ENCODE data around the gene AFAP1. TPM values are rescaled to one million over a fixed set of nuclear protein-coding genes. Genes with fewer than 3 reads are reported as not detected.

AFAP1 gene
- total and polyA plus RNA-seq, 2 of the 8 experiments (the other 6 are each of a cell fraction or from before 2014, with no cell fraction given): 3.6 to 18.2 TPM

DNA sequence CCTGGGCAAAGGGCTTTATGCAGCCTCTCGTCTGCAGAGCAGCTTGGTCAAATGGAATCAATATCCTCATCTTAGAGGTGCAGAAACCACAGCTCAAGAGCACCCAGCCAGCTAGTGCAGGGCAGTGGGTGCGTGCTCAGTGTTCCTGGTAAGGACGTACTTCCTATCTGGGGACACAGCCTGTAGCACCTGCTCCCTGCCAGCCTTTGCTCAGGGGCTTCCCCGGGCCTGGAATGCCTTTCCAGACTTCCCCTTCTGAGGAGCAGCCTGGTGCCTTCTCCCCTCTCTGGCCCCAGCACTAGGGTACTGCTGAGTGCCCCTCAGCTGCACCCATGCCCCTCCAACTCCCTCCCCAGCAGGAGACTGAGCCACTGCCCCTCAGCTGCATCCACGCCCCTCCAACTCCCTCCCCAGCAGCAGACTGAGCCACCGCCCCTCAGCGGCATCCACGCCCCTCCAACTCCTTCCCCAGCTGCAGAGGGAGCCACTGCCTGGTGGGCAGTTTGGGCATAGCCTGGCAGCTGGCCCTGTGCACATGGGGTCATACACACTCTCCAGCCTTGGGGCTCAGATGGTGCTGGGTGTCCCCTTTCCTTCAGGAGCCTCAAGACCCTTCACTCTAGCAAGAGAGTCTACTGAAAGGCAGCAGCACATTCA is 42.2 kb upstream of the AFAP1 start:
- CTCF ChIA-PET (ENCODE audit: partially characterized antibody): interaction anchor here (1.0 to 2.1 kb wide), 8 partner anchors 24 to 179 kb away, joined by 3 to 8 read pairs (median 4); no protein-coding TSS in a partner anchor
- TF ChIP-seq SP2 (IDR thresholded peaks at IDR 0.05; ENCODE audit: low read length) (no peak), NANOG (IDR thresholded peaks at IDR 0.05; ENCODE audit: insufficient read depth, low read depth, low read length, poor library complexity, severe bottlenecking) (no peak), RNF2 (IDR thresholded peaks at IDR 0.05; ENCODE audit: borderline replicate concordance, low read depth, low read length, missing control alignments, poor library complexity, severe bottlenecking) (no peak), POLR2A (IDR thresholded peaks at IDR 0.05; ENCODE audit: control extremely low read depth in 1 of 2, low read depth in 2 of 2, low read length in 2 of 2) (no peak), SRF (IDR thresholded peaks at IDR 0.05; ENCODE audit: low read depth, low read length) (no peak), BCL11A (IDR thresholded peaks at IDR 0.05; ENCODE audit: low read depth in 2 of 2, low read length in 2 of 2) (no peak), CBX8 (IDR thresholded peaks at IDR 0.05; ENCODE audit: borderline replicate concordance, low read depth, low read length) (no peak), SIRT6 (IDR thresholded peaks at IDR 0.05; ENCODE audit: low read length) (no peak), JUND (IDR thresholded peaks at IDR 0.05; ENCODE audit: low read length) (no peak)
- TF ChIP-seq, protein P1, sequence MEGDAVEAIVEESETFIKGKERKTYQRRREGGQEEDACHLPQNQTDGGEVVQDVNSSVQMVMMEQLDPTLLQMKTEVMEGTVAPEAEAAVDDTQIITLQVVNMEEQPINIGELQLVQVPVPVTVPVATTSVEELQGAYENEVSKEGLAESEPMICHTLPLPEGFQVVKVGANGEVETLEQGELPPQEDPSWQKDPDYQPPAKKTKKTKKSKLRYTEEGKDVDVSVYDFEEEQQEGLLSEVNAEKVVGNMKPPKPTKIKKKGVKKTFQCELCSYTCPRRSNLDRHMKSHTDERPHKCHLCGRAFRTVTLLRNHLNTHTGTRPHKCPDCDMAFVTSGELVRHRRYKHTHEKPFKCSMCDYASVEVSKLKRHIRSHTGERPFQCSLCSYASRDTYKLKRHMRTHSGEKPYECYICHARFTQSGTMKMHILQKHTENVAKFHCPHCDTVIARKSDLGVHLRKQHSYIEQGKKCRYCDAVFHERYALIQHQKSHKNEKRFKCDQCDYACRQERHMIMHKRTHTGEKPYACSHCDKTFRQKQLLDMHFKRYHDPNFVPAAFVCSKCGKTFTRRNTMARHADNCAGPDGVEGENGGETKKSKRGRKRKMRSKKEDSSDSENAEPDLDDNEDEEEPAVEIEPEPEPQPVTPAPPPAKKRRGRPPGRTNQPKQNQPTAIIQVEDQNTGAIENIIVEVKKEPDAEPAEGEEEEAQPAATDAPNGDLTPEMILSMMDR (IDR thresholded peaks at IDR 0.05; ENCODE audit: control extremely low read depth in 1 of 3, insufficient read depth in 1 of 3, low read depth in 1 of 3, low read length in 3 of 3): no peak

More for the DNA sequence above, 42.2 kb upstream of the AFAP1 start:
- H3K23ac ChIP-seq (ENCODE audit: insufficient read length): no peak overlapping the region
- H3K27ac ChIP-seq (ENCODE audit: low read depth, low read length): no peak overlapping the region; the same call in 1 of the 2 replicates
- H3K18ac ChIP-seq (ENCODE audit: extremely low read depth, low read length): no peak overlapping the region
- peak overlapping the region; percentile 14 for H4K91ac ChIP-seq (replicated peaks; ENCODE audit: insufficient read length, low read length)
- no peak for DNase-seq (ENCODE audit: low read depth in 1 of 2, low spot score in 2 of 2)
- POLR2A ChIA-PET (ENCODE audit: partially characterized antibody): no interaction called here
- H3K9ac ChIP-seq (replicated peaks in 1 of 4; ENCODE audit: extremely low read depth in 1 of 4, low read depth in 3 of 4, low read length in 3 of 4): 0 out of 7 replicates have a peak overlapping the region, but pooled peaks of 1 of the 4 experiments have one; percentile 6
- peaks cover 3 to 22% (median 17%) of the 10 kb centered on the region in 4 experiments for H3K4me1 ChIP-seq (replicated peaks in 1 of 4; ENCODE audit: control insufficient read depth in 3 of 4, insufficient read depth in 4 of 4, low read length in 3 of 4)
- H3K14ac ChIP-seq (ENCODE audit: insufficient read length): no peak overlapping the region
- peak overlapping the region; percentile 67; the same call in 1 of the 2 replicates for H2BK15ac ChIP-seq (ENCODE audit: low read length)
- H3K4me3 ChIP-seq (ENCODE audit: extremely low read depth in 1 of 4, insufficient read depth in 2 of 4, low read depth in 3 of 4, low read length in 4 of 4): no peak overlapping the region
- H4K5ac ChIP-seq (ENCODE audit: insufficient read length, low read depth, low read length): no peak overlapping the region
- H4K20me1 ChIP-seq (replicated peaks in 1 of 2; ENCODE audit: control insufficient read depth in 1 of 2, insufficient read depth in 2 of 2, low read length in 2 of 2): no peaks in the 10 kb centered on the region
- no peak overlapping the region; the same call in 1 of the 2 replicates for H2BK12ac ChIP-seq (ENCODE audit: low read depth, low read length)
- no peak overlapping the region for H3K4me2 ChIP-seq (ENCODE audit: insufficient read depth in 1 of 2, low read depth in 2 of 2, low read length in 2 of 2)
- H2AFZ ChIP-seq (ENCODE audit: low read length): no peak overlapping the region
- H3K79me1 ChIP-seq (ENCODE audit: low read depth, low read length): no peaks in the 10 kb centered on the region
- H3K56ac ChIP-seq (replicated peaks; ENCODE audit: insufficient read length, low read depth, low read length): no peak overlapping the region
- H3K4ac ChIP-seq (replicated peaks; ENCODE audit: insufficient read length, low read depth, low read length): no peak overlapping the region
- 0 out of 2 replicates have a peak overlapping the region, but pooled peaks have one; percentile 14 for H4K8ac ChIP-seq (ENCODE audit: extremely low read depth, insufficient read depth, low read length)
- H2AK5ac ChIP-seq (ENCODE audit: low read depth, low read length): no peak overlapping the region
- no peak for FAIRE-seq
- no peaks in the 10 kb centered on the region for H3K9me3 ChIP-seq (ENCODE audit: insufficient read depth in 2 of 2, low read depth in 1 of 2, low read length in 1 of 2)
- no peaks in the 10 kb centered on the region for H3K36me3 ChIP-seq (ENCODE audit: control insufficient read depth in 2 of 4, insufficient read depth in 4 of 4, low read length in 3 of 4)
- H3K27me3 ChIP-seq (replicated peaks in 1 of 4; ENCODE audit: control insufficient read depth in 3 of 4, extremely low read depth in 1 of 4, insufficient read depth in 3 of 4, low read length in 3 of 4): no peaks in the 10 kb centered on the region
- H2BK20ac ChIP-seq (ENCODE audit: low read length): no peak overlapping the region; the same call in 1 of the 2 replicates
- WGBS, 2 experiments (ENCODE audit: extremely low coverage in 1 of 2, insufficient coverage in 1 of 2, insufficient read length in 1 of 2, insufficient replicate concordance in 2 of 2, low coverage in 1 of 2, low lambda C conversion rate in 2 of 2, missing lambda C conversion rate in 1 of 2): 86% methylated on average over 6 of the region's 8 CpGs; no CpG with 5 or more reads in 1 of the 2 experiments
- no peak overlapping the region for H2BK120ac ChIP-seq (replicated peaks; ENCODE audit: low read depth, low read length)
- no peaks in the 10 kb centered on the region for H3K79me2 ChIP-seq (ENCODE audit: control insufficient read depth in 1 of 2, insufficient read depth in 2 of 2, low read length in 2 of 2)
- H2BK5ac ChIP-seq (ENCODE audit: low read depth, low read length): peak overlapping the region; percentile 38; the same call in 1 of the 2 replicates
- no peaks in the 10 kb centered on the region for H3K23me2 ChIP-seq (ENCODE audit: low read depth, low read length)

All from H1 (cell line).